Muscle layer of duodenum (tissue), 2 donors: Measurements from ENCODE around the gene PKP3.
"Not testable (repeated sequence)": the region's sequence is repeated elsewhere in the genome, so short reads cannot be mapped to it uniquely, and the experiment has no call there.

Source experiments
- H3K27ac ChIP-seq: one replicate; pipeline ENCODE4 v1.7.0; 2013; ENCODE audit warnings: mild to moderate bottlenecking, low read length
- H3K27me3 ChIP-seq: one replicate; pipeline ENCODE4 v1.7.0; 2013; ENCODE audit warnings: low read depth, mild to moderate bottlenecking, control low read depth, low read length
- H3K36me3 ChIP-seq, 2 donors: one replicate each; pipeline ENCODE4 v1.7.0; 2013; ENCODE audit warnings: low read length in 2 of 2, control low read depth in 1 of 2, mild to moderate bottlenecking in 1 of 2; ENCODE audit not compliant: insufficient read depth in 2 of 2, control insufficient read depth in 1 of 2
- H3K4me1 ChIP-seq, 2 donors: one replicate each; pipeline ENCODE4 v1.7.0; 2013; ENCODE audit warnings: low read length in 2 of 2, mild to moderate bottlenecking in 2 of 2, control low read depth in 1 of 2, moderate library complexity in 1 of 2; ENCODE audit not compliant: insufficient read depth in 2 of 2, control insufficient read depth in 1 of 2
- H3K4me3 ChIP-seq, 2 donors: one replicate each; pipeline ENCODE4 v1.7.0; 2013; ENCODE audit warnings: low read length in 2 of 2, low read depth in 1 of 2, mild to moderate bottlenecking in 1 of 2
- H3K9me3 ChIP-seq, 2 donors: one replicate each; pipeline ENCODE4 v1.7.0; 2013; ENCODE audit warnings: low read length in 2 of 2, control low read depth in 1 of 2, mild to moderate bottlenecking in 1 of 2; ENCODE audit not compliant: control insufficient read depth in 1 of 2
- donor health status: healthy.

PKP3 gene

DNA sequence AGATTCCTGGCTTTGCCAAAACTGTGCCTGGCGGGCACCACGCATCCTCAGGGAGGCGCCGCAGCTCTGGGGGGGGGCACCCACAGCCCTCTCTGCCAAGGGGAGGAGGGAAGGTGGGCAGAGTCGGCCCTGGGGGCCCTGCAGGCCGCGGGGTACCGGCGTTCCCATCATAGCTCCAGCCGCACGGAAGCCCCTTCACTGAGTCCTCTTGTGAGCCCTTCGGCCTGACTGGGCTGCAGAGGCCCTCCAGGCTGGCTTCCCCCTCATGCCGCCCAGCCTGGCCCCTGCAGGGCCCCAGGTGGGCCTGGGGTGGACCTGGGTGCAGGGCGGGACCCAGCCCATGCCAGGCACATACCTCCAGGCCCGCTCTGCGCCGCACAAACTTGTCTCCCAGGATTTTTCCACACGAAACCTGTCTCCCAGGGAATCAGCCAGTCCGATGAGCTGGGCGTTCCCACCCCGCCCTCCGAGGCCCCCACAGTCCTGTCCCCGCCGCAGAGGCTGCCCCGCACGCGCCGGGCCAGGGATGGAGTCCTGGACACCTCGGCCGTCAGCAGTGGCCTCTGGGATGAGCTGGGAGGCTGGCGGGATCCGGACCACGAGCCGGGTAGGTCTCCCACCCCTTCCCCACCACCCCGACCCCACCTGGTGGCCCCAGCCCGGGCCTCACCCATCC lies 1.8 kb upstream of the PKP3 start:
- H3K27me3 ChIP-seq, result no peaks in the 10 kb centered on the region
- H3K27ac ChIP-seq, result no peak overlapping the region
- no peak overlapping the region for H3K4me3 ChIP-seq
- no peaks in the 10 kb centered on the region for H3K9me3 ChIP-seq
- H3K36me3 ChIP-seq, result no peaks in the 10 kb centered on the region
- H3K4me1 ChIP-seq, result peaks cover 0 to 7% of the 10 kb centered on the region in 2 donors

DNA sequence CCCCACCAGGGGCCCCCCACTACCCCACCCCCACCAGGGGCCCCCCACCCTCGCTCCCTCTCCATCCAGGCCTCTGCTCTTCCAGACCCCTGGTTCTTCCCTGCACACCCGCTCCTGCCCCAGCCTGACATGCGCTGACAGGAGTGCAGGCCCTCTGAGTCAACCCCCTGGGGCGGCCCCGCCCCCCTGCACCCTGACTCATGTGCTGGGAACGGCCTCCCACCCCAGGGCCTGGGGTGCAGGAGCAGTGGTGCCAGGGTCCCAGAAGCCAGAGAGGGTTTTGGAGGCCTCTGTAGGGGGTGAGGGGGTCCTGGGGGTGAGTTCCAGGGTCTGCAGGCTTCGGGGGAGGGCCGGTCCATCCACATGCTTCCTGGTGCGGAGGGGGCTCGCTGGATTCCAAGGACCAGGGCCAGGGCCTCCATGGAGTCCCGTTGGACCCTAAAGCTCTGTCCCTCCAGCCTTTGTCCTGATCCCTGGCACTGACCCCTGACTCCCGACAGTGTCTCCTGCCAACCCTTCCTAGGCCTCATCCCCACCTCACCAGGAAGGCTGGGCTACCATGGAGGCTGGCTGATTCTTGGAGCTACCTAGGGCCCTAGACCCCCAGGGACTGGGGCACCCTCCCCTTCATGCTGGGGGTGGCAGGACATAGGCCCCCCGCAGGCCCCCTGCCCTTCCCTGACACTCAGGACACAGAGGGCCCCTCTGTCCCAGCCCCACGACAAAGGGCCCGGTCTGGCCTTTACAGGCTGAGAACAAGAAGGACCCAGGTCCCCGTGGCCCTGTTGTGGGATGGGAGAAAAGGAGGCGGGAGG lies 583 bp upstream of the PKP3 start:
- Histone ChIP-seq H3K4me3 (no peak overlapping the region), H3K27me3 (no peaks in the 10 kb centered on the region), H3K27ac (peak overlapping the region; percentile 60)

DNA sequence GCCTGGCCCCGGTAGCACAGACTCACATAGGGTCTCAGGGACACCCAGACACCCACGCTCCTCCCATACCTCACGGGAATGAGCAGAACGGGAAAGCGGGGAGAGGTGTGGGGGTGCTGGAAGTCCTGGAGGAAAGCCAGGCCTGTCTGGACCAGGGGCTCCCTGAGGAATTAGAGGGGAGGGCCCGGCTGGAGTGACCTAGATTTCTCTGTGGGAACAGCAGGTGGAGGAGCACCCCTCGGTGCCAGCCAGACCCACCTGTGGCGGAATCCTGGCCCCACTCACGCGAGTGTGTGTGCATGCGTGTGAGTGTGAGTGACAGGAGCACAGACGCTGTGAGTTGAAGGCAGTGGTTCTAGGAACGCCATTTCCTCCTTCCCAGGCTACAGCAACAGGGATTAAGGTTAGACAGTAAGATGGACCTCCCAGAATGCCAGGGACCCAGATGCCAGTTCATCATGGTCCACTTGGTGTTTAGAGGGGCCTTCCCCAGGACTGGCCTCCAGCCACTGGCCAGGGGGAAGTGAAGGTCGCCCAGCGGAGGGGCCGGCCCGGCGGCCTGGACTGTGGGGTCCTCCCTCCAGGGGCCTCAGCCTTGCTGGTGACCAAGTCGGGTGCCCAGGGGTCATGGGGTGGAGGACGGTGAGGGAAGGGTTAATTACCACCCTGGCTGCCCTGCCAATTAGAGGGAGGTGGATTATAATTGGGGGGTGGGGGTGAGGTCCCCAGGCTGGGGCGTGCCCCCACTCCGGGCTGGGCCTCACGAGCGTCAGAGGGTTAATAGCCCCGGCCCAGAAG lies 1.0 kb downstream of the PKP3 start:
- Histone ChIP-seq H3K36me3 (no peaks in the 10 kb centered on the region), H3K27ac (peak overlapping the region; percentile 16), H3K9me3 (no peaks in the 10 kb centered on the region), H3K4me1 (peaks cover 0 to 11% of the 10 kb centered on the region in 2 donors), H3K27me3 (no peaks in the 10 kb centered on the region), H3K4me3 (peak overlapping the region in 1 of 2 donors; percentile 46)

More for the DNA sequence above, 583 bp upstream of the PKP3 start:
- Histone ChIP-seq H3K9me3 (no peaks in the 10 kb centered on the region), H3K36me3 (no peaks in the 10 kb centered on the region), H3K4me1 (peaks cover 0 to 11% of the 10 kb centered on the region in 2 donors)

DNA sequence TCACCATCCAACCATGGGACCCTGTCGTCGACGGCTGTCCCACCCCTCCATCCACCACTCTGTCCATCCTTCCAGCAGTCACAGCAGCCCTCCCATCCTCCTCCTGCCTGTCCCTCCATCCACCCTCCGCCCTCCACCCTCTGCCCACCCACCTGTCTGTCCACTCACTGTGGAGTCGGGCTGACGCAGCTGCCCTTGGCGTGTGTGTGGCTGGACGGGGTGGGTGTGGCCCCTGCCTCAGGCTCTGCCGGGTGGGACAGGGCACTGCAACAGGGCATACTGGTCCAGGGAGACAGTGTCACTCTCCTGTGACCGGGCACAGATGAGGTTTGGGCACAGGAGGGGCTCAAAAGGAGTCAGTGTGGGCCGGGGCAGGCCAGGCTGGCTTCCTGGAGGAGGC lies 1.9 kb downstream of the PKP3 start:
- Histone ChIP-seq H3K9me3 (no peaks in the 10 kb centered on the region), H3K36me3 (no peaks in the 10 kb centered on the region), H3K27me3 (no peaks in the 10 kb centered on the region), H3K27ac (no peak overlapping the region), H3K4me1 (peaks cover 0 to 11% of the 10 kb centered on the region in 2 donors), H3K4me3 (no peak overlapping the region)

DNA sequence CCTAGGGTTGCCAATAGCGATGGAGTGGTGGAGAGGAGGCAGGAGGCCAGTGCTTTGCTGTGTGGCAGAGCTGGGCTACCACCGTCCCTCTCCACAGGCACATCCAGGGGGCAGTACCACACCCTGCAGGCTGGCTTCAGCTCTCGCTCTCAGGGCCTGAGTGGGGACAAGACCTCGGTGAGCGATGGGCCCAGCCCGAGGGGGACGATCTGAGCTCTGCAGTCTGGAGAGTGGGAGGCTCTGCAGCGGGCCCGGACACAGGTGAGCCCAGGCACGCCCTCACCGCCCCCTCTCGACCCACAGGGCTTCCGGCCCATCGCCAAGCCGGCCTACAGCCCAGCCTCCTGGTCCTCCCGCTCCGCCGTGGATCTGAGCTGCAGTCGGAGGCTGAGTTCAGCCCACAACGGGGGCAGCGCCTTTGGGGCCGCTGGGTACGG lies 2.5 kb downstream of the PKP3 start:
- no peaks in the 10 kb centered on the region for H3K27me3 ChIP-seq
- no peaks in the 10 kb centered on the region for H3K9me3 ChIP-seq
- H3K36me3 ChIP-seq, result no peaks in the 10 kb centered on the region
- peak overlapping the region in 1 of 2 donors; percentile 61 for H3K4me3 ChIP-seq
- no peak overlapping the region for H3K27ac ChIP-seq
- peaks cover 0 to 11% of the 10 kb centered on the region in 2 donors for H3K4me1 ChIP-seq

DNA sequence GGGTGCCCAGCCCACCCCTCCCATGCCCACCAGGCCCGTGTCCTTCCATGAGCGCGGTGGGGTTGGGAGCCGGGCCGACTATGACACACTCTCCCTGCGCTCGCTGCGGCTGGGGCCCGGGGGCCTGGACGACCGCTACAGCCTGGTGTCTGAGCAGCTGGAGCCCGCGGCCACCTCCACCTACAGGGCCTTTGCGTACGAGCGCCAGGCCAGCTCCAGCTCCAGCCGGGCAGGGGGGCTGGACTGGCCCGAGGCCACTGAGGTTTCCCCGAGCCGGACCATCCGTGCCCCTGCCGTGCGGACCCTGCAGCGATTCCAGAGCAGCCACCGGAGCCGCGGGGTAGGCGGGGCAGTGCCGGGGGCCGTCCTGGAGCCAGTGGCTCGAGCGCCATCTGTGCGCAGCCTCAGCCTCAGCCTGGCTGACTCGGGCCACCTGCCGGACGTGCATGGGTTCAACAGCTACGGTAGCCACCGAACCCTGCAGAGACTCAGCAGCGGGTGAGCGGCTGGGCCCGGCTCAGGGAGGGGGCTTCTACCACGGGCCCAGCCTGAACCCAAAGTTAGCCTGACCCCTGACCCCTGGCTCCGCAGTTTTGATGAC lies 3.0 kb downstream of the PKP3 start:
- H3K36me3 ChIP-seq, result no peaks in the 10 kb centered on the region
- H3K27me3 ChIP-seq, result no peaks in the 10 kb centered on the region
- H3K4me3 ChIP-seq, result peak overlapping the region in 1 of 2 donors; percentile 61
- H3K27ac ChIP-seq, result no peak overlapping the region
- H3K9me3 ChIP-seq, result no peaks in the 10 kb centered on the region
- H3K4me1 ChIP-seq, result peaks cover 0 to 11% of the 10 kb centered on the region in 2 donors

DNA sequence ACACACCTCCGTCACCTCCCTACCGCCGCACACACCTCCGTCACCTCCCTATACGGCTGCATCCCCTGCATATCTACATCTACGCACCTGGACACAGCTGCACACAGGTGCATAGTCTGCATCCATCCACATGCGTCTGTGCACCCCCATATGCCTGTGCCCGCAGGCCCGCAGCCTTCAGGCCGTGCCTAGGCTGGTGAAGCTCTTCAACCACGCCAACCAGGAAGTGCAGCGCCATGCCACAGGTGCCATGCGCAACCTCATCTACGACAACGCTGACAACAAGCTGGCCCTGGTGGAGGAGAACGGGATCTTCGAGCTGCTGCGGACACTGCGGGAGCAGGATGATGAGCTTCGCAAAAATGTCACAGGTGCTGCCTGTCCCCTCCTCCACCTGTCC lies 4.8 kb downstream of the PKP3 start:
- Histone ChIP-seq H3K4me1 (peaks cover 0 to 11% of the 10 kb centered on the region in 2 donors), H3K27ac (no peak overlapping the region), H3K27me3 (no peaks in the 10 kb centered on the region), H3K4me3 (no peak overlapping the region), H3K36me3 (no peaks in the 10 kb centered on the region), H3K9me3 (no peaks in the 10 kb centered on the region)

DNA sequence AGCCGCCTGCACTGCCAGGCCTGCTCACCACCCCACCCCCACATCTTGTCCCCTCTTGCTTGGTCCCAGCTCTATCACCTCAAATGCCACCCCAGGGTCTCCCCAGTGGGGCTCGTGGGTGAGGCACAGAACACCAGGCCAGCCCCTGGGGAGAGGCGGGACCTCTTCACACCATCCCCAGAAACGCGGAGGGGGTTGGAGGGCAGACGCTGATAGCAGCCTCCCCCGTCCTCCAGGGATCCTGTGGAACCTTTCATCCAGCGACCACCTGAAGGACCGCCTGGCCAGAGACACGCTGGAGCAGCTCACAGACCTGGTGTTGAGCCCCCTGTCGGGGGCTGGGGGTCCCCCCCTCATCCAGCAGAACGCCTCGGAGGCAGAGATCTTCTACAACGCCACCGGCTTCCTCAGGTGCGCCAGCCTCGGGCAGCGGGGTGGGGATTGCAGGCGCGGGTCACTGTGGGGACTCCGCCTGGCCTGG lies 5.8 kb downstream of the PKP3 start:
- no peak overlapping the region for H3K4me3 ChIP-seq
- no peaks in the 10 kb centered on the region for H3K27me3 ChIP-seq
- H3K4me1 ChIP-seq, result peaks cover 0 to 11% of the 10 kb centered on the region in 2 donors
- H3K9me3 ChIP-seq, result no peaks in the 10 kb centered on the region
- no peaks in the 10 kb centered on the region for H3K36me3 ChIP-seq
- no peak overlapping the region for H3K27ac ChIP-seq

DNA sequence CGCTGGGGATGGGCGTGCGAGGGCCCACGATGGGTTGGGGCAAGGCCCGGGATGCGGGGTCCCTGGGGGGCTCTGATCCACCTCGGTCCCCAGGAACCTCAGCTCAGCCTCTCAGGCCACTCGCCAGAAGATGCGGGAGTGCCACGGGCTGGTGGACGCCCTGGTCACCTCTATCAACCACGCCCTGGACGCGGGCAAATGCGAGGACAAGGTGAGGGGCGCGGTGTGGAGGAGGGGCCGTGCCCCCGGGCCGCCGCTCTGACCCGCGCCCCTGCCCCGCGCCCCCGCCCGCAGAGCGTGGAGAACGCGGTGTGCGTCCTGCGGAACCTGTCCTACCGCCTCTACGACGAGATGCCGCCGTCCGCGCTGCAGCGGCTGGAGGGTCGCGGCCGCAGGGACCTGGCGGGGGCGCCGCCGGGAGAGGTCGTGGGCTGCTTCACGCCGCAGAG lies 6.3 kb downstream of the PKP3 start:
- H3K27me3 ChIP-seq, result no peaks in the 10 kb centered on the region
- H3K4me3 ChIP-seq, result no peak overlapping the region
- H3K4me1 ChIP-seq, result peaks cover 0 to 11% of the 10 kb centered on the region in 2 donors
- H3K27ac ChIP-seq, result no peak overlapping the region
- H3K36me3 ChIP-seq, result no peaks in the 10 kb centered on the region
- H3K9me3 ChIP-seq, result no peaks in the 10 kb centered on the region

DNA sequence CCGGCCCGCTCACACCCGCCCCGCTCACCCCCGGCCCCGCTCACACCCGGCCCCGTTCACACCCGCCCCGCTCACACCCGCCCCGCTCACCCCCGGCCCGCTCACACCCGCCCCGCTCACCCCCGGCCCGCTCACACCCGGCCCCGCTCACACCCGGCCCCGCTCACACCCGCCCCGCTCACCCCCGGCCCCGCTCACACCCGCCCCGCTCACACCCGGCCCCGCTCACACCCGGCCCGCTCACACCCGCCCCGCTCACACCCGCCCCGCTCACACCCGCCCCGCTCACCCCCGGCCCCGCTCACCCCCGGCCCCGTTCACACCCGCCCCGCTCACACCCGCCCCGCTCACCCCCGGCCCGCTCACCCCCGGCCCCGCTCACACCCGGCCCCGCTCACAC lies 7.2 kb downstream of the PKP3 start:
- H3K36me3 ChIP-seq, H3K27me3 ChIP-seq, H3K9me3 ChIP-seq, H3K4me3 ChIP-seq, H3K27ac ChIP-seq: not testable (repeated sequence)
- peaks cover 0 to 15% of the 10 kb centered on the region in 2 donors for H3K4me1 ChIP-seq
